NCI-H2107 treated with DMSO at 0.1 percent for 48 hours (cell line): Measurements from ENCODE around the gene AGMO.

Experiments used
- DNase-seq: peaks from one replicate; lab custom pipeline; 2025; ENCODE audit not compliant: unreplicated experiment; lab: John Stamatoyannopoulos, UW

Gene AGMO

DNA sequence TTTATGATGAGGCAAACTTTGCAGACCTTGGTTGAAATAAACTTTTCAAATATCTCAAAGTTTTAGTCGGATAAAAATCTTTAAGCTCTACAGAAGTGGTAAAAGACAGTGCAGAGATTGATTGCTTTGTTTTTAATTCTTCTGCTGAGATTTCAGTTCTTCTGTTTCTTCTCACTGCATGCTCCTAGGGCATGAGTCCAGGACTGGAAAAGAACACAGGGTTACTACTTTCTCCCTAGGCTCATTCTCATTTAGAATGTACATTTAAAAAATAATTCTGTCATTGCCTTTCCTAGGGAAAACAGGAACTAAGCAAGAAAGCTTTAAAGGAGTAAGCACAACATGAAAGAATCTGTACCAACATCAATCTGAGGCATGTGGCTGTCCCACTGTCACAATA lies 402.6 kb downstream of the AGMO start:
- DNase-seq: no peak

DNA sequence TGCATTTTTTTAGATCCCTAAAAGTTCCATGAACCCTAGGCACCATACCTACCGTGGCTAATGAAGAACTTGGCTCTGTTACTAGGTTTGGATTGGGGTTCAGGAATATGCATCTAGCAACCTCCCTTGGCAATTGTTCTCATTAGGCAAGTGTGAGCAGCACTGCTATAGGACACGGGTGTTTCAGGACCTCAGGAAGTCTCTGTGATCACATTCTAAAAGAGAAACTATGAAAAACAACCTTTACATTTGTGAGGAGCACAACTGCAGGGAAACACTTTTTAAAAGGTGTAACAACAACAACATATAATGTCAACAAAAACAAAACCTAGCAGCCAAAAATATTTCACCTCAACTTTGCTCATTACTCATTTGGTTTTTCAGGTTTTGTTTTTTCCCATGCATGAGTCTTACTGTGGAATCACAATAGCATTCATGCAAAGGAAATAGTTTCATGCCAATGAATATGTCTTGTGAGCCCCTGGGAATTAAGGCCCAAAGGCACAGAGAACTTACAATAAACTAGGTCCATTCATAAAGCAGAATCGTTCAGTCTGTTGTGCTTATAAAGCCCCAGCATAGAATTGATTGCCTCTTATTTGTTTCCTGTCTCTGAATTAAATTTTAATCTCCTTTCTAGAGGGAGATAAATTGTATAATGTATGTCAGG lies 403.5 kb downstream of the AGMO start:
- DNase-seq: no peak
